GM23338 (cell line): ENCODE results near the gene JAZF1. TPM values are rescaled to one million over a fixed set of nuclear protein-coding genes. Genes with fewer than 3 reads are reported as not detected.

ENCODE experiments used
- ATAC-seq: fragments of 200-7000 bp; cut with Tn5 transposase; 3 replicates; pipeline ENCODE4 v1.9.1; 2020
- DNase-seq: peaks from one replicate; pipeline ENCODE4 v3.0.0-alpha.2; 2015; ENCODE audit warnings: low spot score
- H2AFZ ChIP-seq: fragments of 200-600 bp; sonication (generic); 2 replicates; pipeline ENCODE4 v1.8.0; 2016; ENCODE audit warnings: antibody characterized with exemption, mild to moderate bottlenecking, moderate library complexity
- H3F3A ChIP-seq: fragments of 200-600 bp; sonication (generic); replicated peaks from 2 replicates; pipeline ENCODE4 v1.8.0; 2017; ENCODE audit warnings: antibody characterized with exemption, mixed run types, low read depth
- H3K27ac ChIP-seq: fragments of 200-600 bp; sonication (generic); 2 replicates; pipeline ENCODE4 v1.6.1; 2016; ENCODE audit warnings: low read depth
- H3K27me3 ChIP-seq: fragments of 200-600 bp; sonication (generic); 2 replicates; pipeline ENCODE4 v1.8.0; 2016; ENCODE audit warnings: mild to moderate bottlenecking, mixed run types, moderate library complexity; ENCODE audit not compliant: insufficient read depth
- H3K36me3 ChIP-seq: fragments of 200-600 bp; sonication (generic); 2 replicates; pipeline ENCODE4 v1.8.0; 2016; ENCODE audit warnings: mild to moderate bottlenecking; ENCODE audit not compliant: insufficient read depth
- H3K4me1 ChIP-seq: fragments of 200-600 bp; sonication (generic); 2 replicates; pipeline ENCODE4 v1.8.0; 2016; ENCODE audit warnings: mild to moderate bottlenecking, moderate library complexity; ENCODE audit not compliant: insufficient read depth
- H3K4me2 ChIP-seq: fragments of 200-600 bp; sonication (generic); 2 replicates; pipeline ENCODE4 v1.7.1; 2017; ENCODE audit warnings: mixed run types
- H3K4me3 ChIP-seq: fragments of 200-600 bp; sonication (generic); 2 replicates; pipeline ENCODE4 v1.6.1; 2016; ENCODE audit warnings: mixed run types
- H3K79me2 ChIP-seq: fragments of 200-600 bp; sonication (generic); replicated peaks from 2 replicates; pipeline ENCODE4 v1.8.0; 2017; ENCODE audit warnings: mild to moderate bottlenecking; ENCODE audit not compliant: insufficient read depth
- H3K9me2 ChIP-seq: fragments of 200-600 bp; sonication (generic); 2 replicates; pipeline ENCODE4 v1.8.0; 2017; ENCODE audit not compliant: insufficient read depth
- H4K20me1 ChIP-seq: fragments of 200-600 bp; sonication (generic); replicated peaks from 2 replicates; pipeline ENCODE4 v1.8.0; 2017; ENCODE audit warnings: mild to moderate bottlenecking; ENCODE audit not compliant: insufficient read depth
- H3K27ac Mint-ChIP-seq: 2 replicates; pipeline ENCODE4 v1.8.0; 2020; ENCODE audit warnings: inconsistent platforms, mild to moderate bottlenecking, moderate library complexity, mixed read lengths
- H3K27me3 Mint-ChIP-seq: 3 replicates; pipeline ENCODE4 v1.8.0; 2022; ENCODE audit warnings: low read depth, mild to moderate bottlenecking, moderate library complexity, mixed read lengths, inconsistent platforms; ENCODE audit not compliant: insufficient read depth, poor library complexity
- H3K36me3 Mint-ChIP-seq: 3 replicates; pipeline ENCODE4 v1.8.0; 2021; ENCODE audit warnings: low read depth, mild to moderate bottlenecking, inconsistent platforms, moderate library complexity, mixed read lengths
- H3K4me1 Mint-ChIP-seq: 3 replicates; pipeline ENCODE4 v1.8.0; 2020; ENCODE audit warnings: mild to moderate bottlenecking, inconsistent platforms, mixed read lengths
- H3K4me3 Mint-ChIP-seq: 3 replicates; pipeline ENCODE4 v1.8.0; 2021; ENCODE audit warnings: moderate library complexity, mild to moderate bottlenecking, inconsistent platforms, mixed read lengths
- H3K9me3 Mint-ChIP-seq: 3 replicates; pipeline ENCODE4 v1.8.0; 2020; ENCODE audit warnings: moderate library complexity, mild to moderate bottlenecking, inconsistent platforms, mixed read lengths
- CTCF ChIP-seq, 2 experiments: fragments of 200-600 bp in 1 of 2; sonication (generic) in 1 of 2; conservative IDR thresholded peaks; 2 replicates each; pipeline versions ENCODE4 v1.5.1 to v1.6.1; 2016 to 2017; ENCODE audit warnings: antibody characterized with exemption in 2 of 2, low read depth in 2 of 2, mild to moderate bottlenecking in 2 of 2, moderate library complexity in 1 of 2
- ETS1 ChIP-seq: IDR thresholded peaks from 2 replicates; pipeline ENCODE4 v1.6.1; 2016; ENCODE audit warnings: antibody characterized with exemption
- JUNB ChIP-seq: IDR thresholded peaks from one replicate; pipeline ENCODE4 v1.6.1; 2016; ENCODE audit warnings: antibody characterized with exemption; ENCODE audit not compliant: unreplicated experiment
- NANOG ChIP-seq: IDR thresholded peaks from 2 replicates; pipeline ENCODE4 v1.6.1; 2016; ENCODE audit warnings: antibody characterized with exemption, borderline replicate concordance
- REST ChIP-seq: IDR thresholded peaks from one replicate; pipeline ENCODE4 v1.6.1; 2018; ENCODE audit warnings: antibody characterized with exemption; ENCODE audit not compliant: unreplicated experiment
- ZNF114 ChIP-seq: fragments of 250-450 bp; sonication (Bioruptor Pico); IDR thresholded peaks from 2 replicates; pipeline ENCODE4 v1.5.0; 2020; ENCODE audit warnings: mild to moderate bottlenecking, moderate library complexity
- ZNF331 ChIP-seq: fragments of 250-450 bp; sonication (Bioruptor Pico); IDR thresholded peaks from 2 replicates; pipeline ENCODE4 v1.5.0; 2020; ENCODE audit warnings: low read depth, mild to moderate bottlenecking, moderate library complexity
- polyA plus RNA-seq: library from polyadenylated mRNA; unstranded; fragments of >200 nt; fragmentation: Nextera tagmentation; extraction: Ambion mirVana; gene quantifications from 2 replicates; pipeline ENCODE4 v1.2.1, GENCODE V29; 2016
- total RNA-seq: library from RNA; depleted of rRNA; stranded (reverse); fragments of >200 nt; shearing (Covaris generic); gene quantifications from 2 replicates; pipeline ENCODE4 v1.2.3, GENCODE V29; 2014

Gene JAZF1
- total and polyA plus RNA-seq, 2 experiments from 2014 or later = 12.2 to 22.2 TPM

- TF ChIP-seq CTCF (conservative IDR thresholded peaks at IDR 0.05; ENCODE audit: low read depth in 2 of 2) (no peak), NANOG (no peak), ETS1 (no peak)
These were observed 41.8 kb downstream of the JAZF1 start (continued) for GRCh38 chr7:28138837-28139236.

- peaks cover 55% of the 10 kb centered on the region for H3K79me2 ChIP-seq
- no peak overlapping the region for H2AFZ ChIP-seq
- ATAC-seq (no peak), DNase-seq (no peak)
- H3K4me3 ChIP-seq = no peak overlapping the region
- no peaks in the 10 kb centered on the region for H3K27me3 ChIP-seq
- H3K9me2 ChIP-seq = no peaks in the 10 kb centered on the region
- peaks cover 15% of the 10 kb centered on the region for H3K4me1 ChIP-seq
- H3K27ac ChIP-seq = no peak overlapping the region
- no peaks in the 10 kb centered on the region for H3F3A ChIP-seq
- Mint-ChIP-seq H3K4me3 (no peak overlapping the region), H3K27ac (no peak overlapping the region), H3K4me1 (peaks cover 15% of the 10 kb centered on the region), H3K9me3 (no peaks in the 10 kb centered on the region), H3K27me3 (peaks cover 3% of the 10 kb centered on the region), H3K36me3 (no peaks in the 10 kb centered on the region)
- no peak overlapping the region for H3K4me2 ChIP-seq
- TF ChIP-seq ETS1 (no peak), ZNF331 (CRISPR knock-in tag) (no peak), JUNB (no peak), REST (no peak), CTCF (conservative IDR thresholded peaks at IDR 0.05; ENCODE audit: low read depth in 2 of 2) (0 out of 4 replicates have a peak, but pooled peaks of 1 of the 2 experiments have one; percentile 7), ZNF114 (no peak)
- no peaks in the 10 kb centered on the region; the same call in 1 of the 2 replicates for H4K20me1 ChIP-seq
- H3K36me3 ChIP-seq = no peaks in the 10 kb centered on the region
These were observed 43.1 kb downstream of the JAZF1 start for GRCh38 chr7:28137463-28137862.
